Heart left ventricle (tissue), 13 donors: Measurements from ENCODE around the gene CKMT2.

Experiments
- CTCF ChIP-seq, 12 donors: fragments of 200-600 bp; sonication (generic) in 4 of 12; IDR thresholded peaks; one replicate each; pipeline versions ENCODE4 v1.5.0 to v1.8.0; 2018 to 2022; ENCODE audit warnings: antibody characterized with exemption in 12 of 12, mild to moderate bottlenecking in 5 of 12
- POLR2A ChIP-seq, 2 donors: fragments of 450-650 bp; IDR thresholded peaks; one replicate each; pipeline ENCODE4 v1.6.1; 2017; ENCODE audit warnings: antibody characterized with exemption in 2 of 2, mild to moderate bottlenecking in 2 of 2, moderate library complexity in 2 of 2
- donor health status: ischemic (EF 13 %, LVEDD 7.1; RV severe dilation, severe dysfunction).
- donor health status: DM: no; HTN: yes; CAD: no.
- donor health status: DM: no; HTN: no; CAD: no.
- donor health status: ischemic (EF 25% LVEDD 6.9; RV normal size, moderate dysfunction).
- donor health status: ischemic (EF 25% LVEDD 5.7; RV mildly dilated, moderate dysfunction).
- donor health status: ischemic (EF 35%, LVEDD 5.7; RV mildly dilated, moderate dysfunction).
- donor health status: nonischemic (EF 11% LVEDD 7.7; RV severe dilation, severe dysfunction).
- donor health status: DM: yes; HTN: yes; CAD: no.
- donor health status: PGD.
- donor health status: ischemic (EF 29% LVEDD 5.4; RV normal size, mild dysfunction).
- donor health status: nonischemic (EF 23%, LVEDD 6.1; RV moderate dilation, normal function).

- no peak for TF ChIP-seq CTCF (IDR thresholded peaks at IDR 0.05)
- TF ChIP-seq POLR2A (IDR thresholded peaks at IDR 0.05) = no peak
Observed at GRCh38 chr5:81305785-81306184, 72.7 kb downstream of the CKMT2 start.
